ENCODE measurements around the gene SLC25A1. TPM values are rescaled to one million over a fixed set of nuclear protein-coding genes. Genes with fewer than 3 reads are reported as not detected.

The SLC25A1 gene
- total and polyA plus RNA-seq, 2 of the 8 experiments (the other 6 are each of a cell fraction or from before 2014, with no cell fraction given) = 110 to 148 TPM

DNA sequence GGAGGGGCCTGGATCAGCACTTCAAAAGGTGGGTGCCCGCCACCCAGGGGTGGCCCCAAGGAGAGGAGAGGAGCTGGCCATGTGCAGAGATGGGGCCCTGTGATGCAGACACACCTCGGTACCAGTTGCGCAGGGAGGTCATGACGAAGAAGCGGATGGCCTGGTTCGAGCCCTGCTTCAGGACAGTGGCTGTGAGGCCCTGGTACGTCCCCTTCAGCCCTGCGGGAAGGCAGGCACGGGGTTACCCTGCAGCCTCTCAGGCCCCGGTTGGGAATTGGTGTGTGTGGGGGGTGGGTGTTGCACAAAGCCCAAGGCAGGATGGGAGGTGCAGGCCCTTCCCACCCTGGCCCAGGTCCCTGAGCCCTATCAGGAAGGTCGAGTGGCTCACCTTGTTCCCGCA is 1.8 kb downstream of the SLC25A1 start (continued):
- TF ChIP-seq HDAC6 (IDR thresholded peaks at IDR 0.05; ENCODE audit: low read depth, low read length) (no peak), BRCA1 (IDR thresholded peaks at IDR 0.05; ENCODE audit: low read depth, low read length) (no peak), SRF (IDR thresholded peaks at IDR 0.05; ENCODE audit: low read depth, low read length) (no peak), HDAC2 (IDR thresholded peaks at IDR 0.05; ENCODE audit: borderline replicate concordance in 1 of 2, low read depth in 2 of 2, low read length in 2 of 2) (no peak), NANOG (IDR thresholded peaks at IDR 0.05; ENCODE audit: insufficient read depth, low read depth, low read length, poor library complexity, severe bottlenecking) (no peak), RAD21 (IDR thresholded peaks at IDR 0.05 in 1 of 2, conservative IDR thresholded peaks at IDR 0.05 in 1 of 2; ENCODE audit: low read depth in 2 of 2, low read length in 2 of 2) (no peak), RBBP5 (IDR thresholded peaks at IDR 0.05; ENCODE audit: borderline replicate concordance, low read depth, low read length) (no peak), RXRA (IDR thresholded peaks at IDR 0.05; ENCODE audit: insufficient read depth, low read depth, low read length) (no peak), SP4 (IDR thresholded peaks at IDR 0.05; ENCODE audit: low read length) (no peak)

Measured in H1 (cell line).